Mucosa of rectum (tissue), 2 donors: Measurements from ENCODE around the gene CHODL.

Experiments
- H3K27ac ChIP-seq, 2 donors: one replicate each; pipeline ENCODE4 v1.7.0; 2013; ENCODE audit warnings: inconsistent platforms in 2 of 2, low read depth in 2 of 2, low read length in 2 of 2
- H3K27me3 ChIP-seq, 2 donors: one replicate each; pipeline ENCODE4 v1.7.0; 2013; ENCODE audit warnings: low read length in 2 of 2; ENCODE audit not compliant: control insufficient read depth in 2 of 2, insufficient read depth in 2 of 2
- H3K36me3 ChIP-seq, 2 donors: one replicate each; pipeline ENCODE4 v1.7.0; 2013; ENCODE audit warnings: low read length in 2 of 2; ENCODE audit not compliant: control insufficient read depth in 2 of 2, insufficient read depth in 2 of 2
- H3K4me1 ChIP-seq, 2 donors: one replicate each; pipeline ENCODE4 v1.7.0; 2013; ENCODE audit warnings: low read length in 2 of 2, mild to moderate bottlenecking in 1 of 2; ENCODE audit not compliant: control insufficient read depth in 2 of 2, insufficient read depth in 2 of 2
- H3K4me3 ChIP-seq, 2 donors: one replicate each; pipeline ENCODE4 v1.7.0; 2013; ENCODE audit warnings: low read length in 2 of 2
- H3K9ac ChIP-seq, 2 donors: one replicate each; pipeline ENCODE4 v1.7.0; 2013; ENCODE audit warnings: low read length in 2 of 2, low read depth in 1 of 2, mild to moderate bottlenecking in 1 of 2
- H3K9me3 ChIP-seq, 2 donors: one replicate each; pipeline ENCODE4 v1.7.0; 2013; ENCODE audit warnings: low read length in 2 of 2; ENCODE audit not compliant: control insufficient read depth in 2 of 2
- donor health status: healthy.
- donor health status: Normal muscosa, but diverticular disease.

Gene CHODL

GRCh38 chr21:18251065-18251464, 6.4 kb downstream of the CHODL start:
- Histone ChIP-seq H3K9ac (no peak overlapping the region), H3K4me3 (no peak overlapping the region), H3K27ac (no peak overlapping the region), H3K9me3 (no peaks in the 10 kb centered on the region), H3K27me3 (no peaks in the 10 kb centered on the region), H3K36me3 (no peaks in the 10 kb centered on the region), H3K4me1 (no peaks in the 10 kb centered on the region)

- no peak overlapping the region for H3K4me3 ChIP-seq
- no peak overlapping the region for H3K9ac ChIP-seq
- H3K36me3 ChIP-seq, result no peaks in the 10 kb centered on the region
- H3K9me3 ChIP-seq, result no peaks in the 10 kb centered on the region
- no peaks in the 10 kb centered on the region for H3K27me3 ChIP-seq
- H3K4me1 ChIP-seq, result no peaks in the 10 kb centered on the region
- no peak overlapping the region for H3K27ac ChIP-seq
Observed at GRCh38 chr21:18252256-18252655, 7.6 kb downstream of the CHODL start.

DNA sequence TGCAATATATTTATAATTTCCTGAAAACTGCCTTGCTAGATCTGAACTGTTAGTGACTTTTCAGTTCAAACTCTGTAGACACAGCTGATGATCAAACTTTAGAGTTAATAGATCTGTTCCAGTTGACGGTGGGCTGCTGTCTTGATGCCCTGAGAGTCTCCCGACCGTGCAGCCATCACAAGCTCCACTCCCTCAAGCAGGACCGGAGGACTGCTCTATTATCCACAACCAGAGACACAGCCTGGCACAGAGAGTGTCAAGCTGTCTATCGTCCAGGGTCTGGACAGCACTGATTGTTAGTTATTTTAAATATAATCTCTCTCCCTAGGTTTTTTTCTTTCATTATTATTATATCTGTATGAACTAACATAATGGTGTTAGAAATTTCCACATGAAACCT, 8.0 kb downstream of the CHODL start:
- Histone ChIP-seq H3K9me3 (no peaks in the 10 kb centered on the region), H3K4me1 (no peaks in the 10 kb centered on the region), H3K27me3 (no peaks in the 10 kb centered on the region), H3K4me3 (no peak overlapping the region), H3K27ac (no peak overlapping the region), H3K9ac (no peak overlapping the region), H3K36me3 (no peaks in the 10 kb centered on the region)

- no peaks in the 10 kb centered on the region for H3K27me3 ChIP-seq
- H3K27ac ChIP-seq, result no peak overlapping the region
- H3K4me1 ChIP-seq, result no peaks in the 10 kb centered on the region
- no peaks in the 10 kb centered on the region for H3K9me3 ChIP-seq
- H3K36me3 ChIP-seq, result no peaks in the 10 kb centered on the region
- no peak overlapping the region for H3K4me3 ChIP-seq
- H3K9ac ChIP-seq, result no peak overlapping the region
Observed at GRCh38 chr21:18253221-18253620, 8.6 kb downstream of the CHODL start.

DNA sequence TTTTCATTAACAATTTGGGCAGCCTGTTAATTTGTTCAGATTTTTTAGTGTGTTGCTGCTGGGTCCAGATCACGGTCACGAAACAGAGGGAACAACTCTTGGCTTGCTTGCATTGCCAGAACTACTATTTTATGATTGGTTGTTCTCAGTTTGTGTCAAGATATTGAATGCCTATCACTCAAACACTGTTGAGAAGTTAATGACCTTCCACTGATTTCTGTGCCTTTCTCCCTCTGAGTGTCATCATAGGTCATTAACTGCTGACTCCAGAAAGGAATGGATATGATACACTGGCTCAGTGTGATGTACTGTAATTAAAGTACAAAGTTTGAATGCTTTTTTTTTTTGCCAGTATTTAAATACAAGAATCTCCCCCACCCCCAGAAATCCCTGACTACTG, 9.2 kb downstream of the CHODL start:
- no peaks in the 10 kb centered on the region for H3K27me3 ChIP-seq
- H3K4me1 ChIP-seq, result no peaks in the 10 kb centered on the region
- H3K27ac ChIP-seq, result no peak overlapping the region
- H3K36me3 ChIP-seq, result no peaks in the 10 kb centered on the region
- H3K4me3 ChIP-seq, result no peak overlapping the region
- no peaks in the 10 kb centered on the region for H3K9me3 ChIP-seq
- no peak overlapping the region for H3K9ac ChIP-seq

- no peak overlapping the region for H3K4me3 ChIP-seq
- H3K36me3 ChIP-seq, result no peaks in the 10 kb centered on the region
- no peak overlapping the region for H3K9ac ChIP-seq
- H3K4me1 ChIP-seq, result no peaks in the 10 kb centered on the region
- H3K27ac ChIP-seq, result no peak overlapping the region
- no peaks in the 10 kb centered on the region for H3K27me3 ChIP-seq
- no peaks in the 10 kb centered on the region for H3K9me3 ChIP-seq
Observed at GRCh38 chr21:18265944-18266343, 21.3 kb downstream of the CHODL start.

GRCh38 chr21:18267496-18267895, 22.9 kb downstream of the CHODL start:
- no peak overlapping the region for H3K4me3 ChIP-seq
- no peaks in the 10 kb centered on the region for H3K27me3 ChIP-seq
- no peaks in the 10 kb centered on the region for H3K4me1 ChIP-seq
- H3K9ac ChIP-seq, result no peak overlapping the region
- no peaks in the 10 kb centered on the region for H3K9me3 ChIP-seq
- no peak overlapping the region for H3K27ac ChIP-seq
- H3K36me3 ChIP-seq, result no peaks in the 10 kb centered on the region

GRCh38 chr21:18268906-18269305, 24.3 kb downstream of the CHODL start:
- no peaks in the 10 kb centered on the region for H3K36me3 ChIP-seq
- H3K27ac ChIP-seq, result no peak overlapping the region
- no peaks in the 10 kb centered on the region for H3K27me3 ChIP-seq
- no peaks in the 10 kb centered on the region for H3K9me3 ChIP-seq
- no peak overlapping the region for H3K9ac ChIP-seq
- H3K4me1 ChIP-seq, result no peaks in the 10 kb centered on the region
- no peak overlapping the region for H3K4me3 ChIP-seq

DNA sequence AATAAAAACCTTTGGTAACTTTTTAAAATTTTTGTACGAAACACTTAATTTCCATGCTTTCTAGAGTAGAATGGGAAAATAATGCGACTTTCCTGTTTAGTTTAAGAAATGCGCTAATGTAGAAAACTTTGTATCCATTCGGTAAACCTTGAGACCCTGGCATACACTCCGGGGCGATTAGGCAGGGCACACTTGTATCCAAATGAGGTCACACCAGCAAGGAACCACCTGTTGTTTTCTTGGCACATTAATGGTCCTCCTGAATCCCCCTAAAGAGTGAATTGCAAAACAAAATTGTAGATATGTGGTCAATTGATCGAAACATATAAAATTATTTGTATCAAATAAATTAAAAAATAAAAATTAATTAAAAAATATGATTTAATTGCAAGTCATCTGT, 25.2 kb downstream of the CHODL start:
- Histone ChIP-seq H3K4me1 (no peaks in the 10 kb centered on the region), H3K9me3 (no peaks in the 10 kb centered on the region), H3K27me3 (no peaks in the 10 kb centered on the region), H3K4me3 (no peak overlapping the region), H3K9ac (no peak overlapping the region), H3K27ac (no peak overlapping the region), H3K36me3 (no peaks in the 10 kb centered on the region)

GRCh38 chr21:18273400-18273799, 28.8 kb downstream of the CHODL start:
- no peaks in the 10 kb centered on the region for H3K36me3 ChIP-seq
- no peak overlapping the region for H3K9ac ChIP-seq
- no peaks in the 10 kb centered on the region for H3K27me3 ChIP-seq
- H3K4me3 ChIP-seq, result no peak overlapping the region
- H3K9me3 ChIP-seq, result no peaks in the 10 kb centered on the region
- no peaks in the 10 kb centered on the region for H3K4me1 ChIP-seq
- no peak overlapping the region for H3K27ac ChIP-seq

DNA sequence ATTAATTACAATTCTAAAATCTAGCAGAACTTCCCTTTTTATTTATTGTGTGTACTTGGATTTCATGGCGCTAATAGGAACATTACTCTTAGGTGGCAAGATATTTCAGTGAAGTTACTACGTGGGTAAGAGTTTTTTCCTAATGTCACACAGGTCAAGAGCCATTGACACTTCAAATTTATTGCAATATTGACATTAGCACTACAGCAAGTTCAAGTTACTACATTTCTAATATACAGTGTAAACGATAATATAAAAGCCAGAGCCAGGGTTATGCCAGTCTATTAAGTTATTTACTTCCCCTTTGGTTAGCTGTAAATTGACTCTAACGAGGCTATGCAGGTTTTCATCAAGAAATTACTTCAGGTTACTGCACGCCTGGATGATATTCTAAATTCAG, 29.7 kb downstream of the CHODL start:
- no peaks in the 10 kb centered on the region for H3K27me3 ChIP-seq
- no peaks in the 10 kb centered on the region for H3K9me3 ChIP-seq
- H3K36me3 ChIP-seq, result no peaks in the 10 kb centered on the region
- H3K4me1 ChIP-seq, result no peaks in the 10 kb centered on the region
- H3K9ac ChIP-seq, result no peak overlapping the region
- no peak overlapping the region for H3K27ac ChIP-seq
- no peak overlapping the region for H3K4me3 ChIP-seq
